ENCODE measurements around the gene AP3M1.

The AP3M1 gene

GRCh38 chr10:74081941-74082718, 68.5 kb downstream of the AP3M1 start:
- TF ChIP-seq FOXP2 (optimal IDR thresholded peaks at IDR 0.05; ENCODE audit: borderline replicate concordance, extremely low read depth, extremely low read length, insufficient read depth) (no peak), POLR2AphosphoS5 (IDR thresholded peaks at IDR 0.05; ENCODE audit: low read depth, low read length) (no peak), REST (IDR thresholded peaks at IDR 0.05; ENCODE audit: insufficient read depth in 1 of 2, low read depth in 2 of 2, low read length in 2 of 2) (no peak), TAF1 (IDR thresholded peaks at IDR 0.05; ENCODE audit: borderline replicate concordance, insufficient read depth, low read length) (no peak), SIN3A (IDR thresholded peaks at IDR 0.05; ENCODE audit: borderline replicate concordance, insufficient read depth, low read length) (no peak)

- TF ChIP-seq TAF1 (IDR thresholded peaks at IDR 0.05; ENCODE audit: borderline replicate concordance, insufficient read depth, low read length) (no peak), POLR2AphosphoS5 (IDR thresholded peaks at IDR 0.05; ENCODE audit: low read depth, low read length) (no peak)
Observed at GRCh38 chr10:74081192-74081803, 69.3 kb downstream of the AP3M1 start.

- no peak for TF ChIP-seq REST (IDR thresholded peaks at IDR 0.05; ENCODE audit: insufficient read depth in 1 of 2, low read depth in 2 of 2, low read length in 2 of 2)
- TF ChIP-seq TAF1 (IDR thresholded peaks at IDR 0.05; ENCODE audit: borderline replicate concordance, insufficient read depth, low read length), result no peak
- no peak for TF ChIP-seq FOXP2 (optimal IDR thresholded peaks at IDR 0.05; ENCODE audit: borderline replicate concordance, extremely low read depth, extremely low read length, insufficient read depth)
- TF ChIP-seq SIN3A (IDR thresholded peaks at IDR 0.05; ENCODE audit: borderline replicate concordance, insufficient read depth, low read length), result no peak
- TF ChIP-seq POLR2AphosphoS5 (IDR thresholded peaks at IDR 0.05; ENCODE audit: low read depth, low read length), result no peak
Observed at GRCh38 chr10:74079936-74080590, 70.6 kb downstream of the AP3M1 start.

- TF ChIP-seq REST (IDR thresholded peaks at IDR 0.05; ENCODE audit: insufficient read depth in 1 of 2, low read depth in 2 of 2, low read length in 2 of 2) (no peak), SIN3A (IDR thresholded peaks at IDR 0.05; ENCODE audit: borderline replicate concordance, insufficient read depth, low read length) (no peak), TAF1 (IDR thresholded peaks at IDR 0.05; ENCODE audit: borderline replicate concordance, insufficient read depth, low read length) (no peak), POLR2AphosphoS5 (IDR thresholded peaks at IDR 0.05; ENCODE audit: low read depth, low read length) (no peak), FOXP2 (optimal IDR thresholded peaks at IDR 0.05; ENCODE audit: borderline replicate concordance, extremely low read depth, extremely low read length, insufficient read depth) (no peak)
Observed at GRCh38 chr10:74079028-74079935, 71.3 kb downstream of the AP3M1 start.

DNA sequence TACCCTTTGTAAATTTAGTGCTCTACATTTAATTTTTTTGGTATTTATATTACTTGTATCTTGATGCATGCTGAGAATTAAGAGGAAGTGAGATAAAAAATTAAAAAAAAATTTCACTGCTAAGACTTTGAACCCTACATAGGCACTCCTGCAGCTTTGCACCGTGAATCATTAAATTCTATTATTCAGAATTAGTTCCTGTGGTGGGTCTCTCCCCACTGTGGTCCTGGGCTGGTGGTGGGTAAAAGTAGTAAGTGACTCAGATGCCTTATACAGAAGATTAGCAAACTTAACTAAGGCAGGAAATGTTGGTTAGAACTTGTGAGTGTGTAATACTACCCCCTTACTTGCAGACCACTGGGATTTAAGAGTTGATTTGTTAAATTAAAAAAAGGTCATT, 72.6 kb downstream of the AP3M1 start:
- TF ChIP-seq POLR2AphosphoS5 (IDR thresholded peaks at IDR 0.05; ENCODE audit: low read depth, low read length) (no peak), REST (IDR thresholded peaks at IDR 0.05; ENCODE audit: insufficient read depth in 1 of 2, low read depth in 2 of 2, low read length in 2 of 2) (no peak), FOXP2 (optimal IDR thresholded peaks at IDR 0.05; ENCODE audit: borderline replicate concordance, extremely low read depth, extremely low read length, insufficient read depth) (no peak), SIN3A (IDR thresholded peaks at IDR 0.05; ENCODE audit: borderline replicate concordance, insufficient read depth, low read length) (no peak), TAF1 (IDR thresholded peaks at IDR 0.05; ENCODE audit: borderline replicate concordance, insufficient read depth, low read length) (no peak)

Measured in PFSK-1 (cell line).